HG03432 (cell line): Measurements from ENCODE around the gene ZDHHC12.

Experiments
- ATAC-seq: cut with Tn5 transposase; IDR thresholded peaks from one replicate; pipeline ENCODE4 v1.9.1; 2021; ENCODE audit warnings: mild to moderate bottlenecking, moderate library complexity; ENCODE audit not compliant: unreplicated experiment

ZDHHC12 gene

GRCh38 chr9:128688501-128689292 lies 35.2 kb downstream of the ZDHHC12 start, which contains the start of gene SET:
TSS of gene SET (plus strand) at chr9:128689222. CDS start at chr9:128689583, 361 bp downstream.
- ATAC-seq, result peak; percentile 75

- ATAC-seq, result no peak
Measured at GRCh38 chr9:128687453-128687852, 36.5 kb downstream of the ZDHHC12 start.

DNA sequence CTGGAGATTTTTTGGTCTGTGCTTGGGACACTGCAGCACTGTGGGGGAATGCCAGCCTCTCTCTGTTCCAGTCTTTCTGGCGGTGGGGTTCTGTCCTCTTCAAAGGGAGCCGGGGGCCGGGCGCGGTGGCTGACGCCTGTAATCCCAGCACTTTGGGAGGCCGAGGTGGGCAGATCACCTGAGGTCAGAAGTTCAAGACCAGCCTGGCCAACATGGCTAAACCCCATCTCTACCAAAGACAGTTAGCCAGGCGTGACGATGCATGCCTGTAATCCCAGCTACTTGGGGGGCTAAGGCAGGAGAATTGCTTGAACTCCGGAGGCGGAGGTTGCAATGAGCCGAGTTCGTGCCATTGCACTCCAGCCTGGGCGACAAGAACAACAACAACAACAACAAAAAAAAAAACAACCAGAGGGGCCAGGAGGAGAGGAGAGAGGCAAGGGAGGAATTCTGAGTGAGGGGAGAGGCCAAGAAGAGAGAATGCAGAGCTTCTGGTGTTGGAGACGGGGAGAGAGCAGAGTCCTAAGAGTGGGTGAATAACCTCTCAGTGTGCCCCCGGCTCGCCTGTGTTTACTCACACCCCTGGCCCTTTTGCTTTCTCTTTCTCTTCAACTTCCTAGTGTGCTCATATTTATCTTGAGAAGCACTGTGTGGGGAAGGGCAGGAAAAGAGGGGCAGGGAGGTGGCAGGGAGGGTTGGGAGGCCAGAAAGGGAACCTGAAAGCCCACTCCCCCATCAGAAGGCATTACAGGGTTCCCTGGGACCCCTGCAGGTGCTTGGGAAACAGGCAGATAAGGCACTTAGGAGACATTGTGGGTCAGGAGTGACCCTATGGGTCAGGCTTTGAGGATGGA lies 38.1 kb downstream of the ZDHHC12 start:
- ATAC-seq, result no peak

GRCh38 chr9:128684325-128685199 lies 39.4 kb downstream of the ZDHHC12 start:
- peak; percentile 29 for ATAC-seq

DNA sequence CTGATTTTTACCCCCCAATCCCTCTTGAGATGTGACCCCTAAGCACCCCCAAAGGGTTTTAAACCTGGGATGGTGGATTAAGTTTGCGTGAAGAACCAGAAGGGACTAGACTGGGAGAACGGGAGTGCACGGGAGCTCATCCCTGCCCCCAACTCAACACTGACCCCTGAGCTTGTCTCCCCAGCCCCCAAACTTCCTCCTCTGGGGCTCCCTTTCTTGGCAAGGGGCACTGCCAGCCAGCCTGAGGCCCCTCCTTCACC lies 39.9 kb downstream of the ZDHHC12 start:
- no peak for ATAC-seq

DNA sequence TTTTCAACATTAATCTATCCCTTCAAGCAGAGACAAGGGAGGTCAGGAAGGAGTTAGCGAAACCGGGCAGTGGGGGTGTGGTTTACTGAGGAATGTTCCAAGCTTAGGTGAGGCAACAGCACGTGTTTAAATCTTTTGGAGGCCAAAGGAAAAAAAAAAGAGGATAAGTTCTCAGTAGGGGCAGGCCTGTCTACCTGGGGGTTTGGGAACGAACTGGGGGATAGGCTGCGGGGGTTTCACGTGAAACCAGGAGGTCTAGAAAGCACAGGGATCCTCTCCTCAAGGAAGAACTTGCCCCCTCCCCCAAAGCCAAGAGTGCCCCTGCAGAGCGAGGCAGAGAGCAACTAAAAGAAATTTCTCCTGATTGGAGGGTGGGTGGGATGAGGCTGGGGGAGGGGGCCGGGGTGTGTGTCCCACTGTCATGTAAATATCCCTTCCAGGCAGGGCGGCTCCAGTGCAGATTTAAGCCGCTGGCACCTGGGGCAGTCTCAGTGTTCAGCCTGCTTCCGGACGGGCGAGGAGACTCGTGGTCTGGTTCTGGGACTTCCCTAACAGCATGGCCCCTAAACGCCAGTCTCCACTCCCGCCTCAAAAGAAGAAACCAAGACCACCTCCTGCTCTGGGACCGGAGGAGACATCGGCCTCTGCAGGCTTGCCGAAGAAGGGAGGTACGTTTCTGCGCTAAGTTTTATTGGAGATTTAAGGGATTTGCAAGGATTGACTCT lies 40.4 kb downstream of the ZDHHC12 start:
- peak; percentile 33 for ATAC-seq

DNA sequence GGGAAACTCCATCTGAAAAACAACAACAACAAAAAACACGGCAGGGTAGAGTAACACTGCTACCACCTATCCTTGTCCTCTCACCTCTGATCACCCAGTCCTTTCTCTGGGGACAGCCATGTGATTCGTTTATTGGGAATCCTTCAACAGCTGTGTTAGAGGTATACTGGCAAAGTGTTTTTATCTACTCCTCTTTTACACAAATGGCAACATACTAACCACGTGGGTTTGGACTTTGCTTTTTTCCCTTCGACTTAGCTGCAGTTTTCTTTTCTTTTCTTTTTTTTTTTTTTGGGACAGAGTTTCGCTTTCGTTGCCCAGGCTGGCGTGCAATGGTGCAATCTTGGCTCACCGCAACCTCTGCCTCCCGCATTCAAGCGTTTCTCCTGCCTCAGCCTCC lies 46.1 kb downstream of the ZDHHC12 start:
- no peak for ATAC-seq

GRCh38 chr9:128675382-128675781 lies 48.5 kb downstream of the ZDHHC12 start:
- ATAC-seq, result no peak
